GM10266 (cell line): ENCODE results near the gene SPTB.

Experiments
- DNase-seq: peaks from one replicate; pipeline ENCODE4 v3.0.0; 2012; ENCODE audit errors: extremely low spot score
- TF ChIP-seq, protein P1 (sequence below): IDR thresholded peaks from 2 replicates; pipeline ENCODE4 v1.5.1; 2012; ENCODE audit warnings: mild to moderate bottlenecking, low read depth; ENCODE audit not compliant: control insufficient read depth, insufficient read depth; ENCODE audit errors: missing control alignments

Gene SPTB

DNA sequence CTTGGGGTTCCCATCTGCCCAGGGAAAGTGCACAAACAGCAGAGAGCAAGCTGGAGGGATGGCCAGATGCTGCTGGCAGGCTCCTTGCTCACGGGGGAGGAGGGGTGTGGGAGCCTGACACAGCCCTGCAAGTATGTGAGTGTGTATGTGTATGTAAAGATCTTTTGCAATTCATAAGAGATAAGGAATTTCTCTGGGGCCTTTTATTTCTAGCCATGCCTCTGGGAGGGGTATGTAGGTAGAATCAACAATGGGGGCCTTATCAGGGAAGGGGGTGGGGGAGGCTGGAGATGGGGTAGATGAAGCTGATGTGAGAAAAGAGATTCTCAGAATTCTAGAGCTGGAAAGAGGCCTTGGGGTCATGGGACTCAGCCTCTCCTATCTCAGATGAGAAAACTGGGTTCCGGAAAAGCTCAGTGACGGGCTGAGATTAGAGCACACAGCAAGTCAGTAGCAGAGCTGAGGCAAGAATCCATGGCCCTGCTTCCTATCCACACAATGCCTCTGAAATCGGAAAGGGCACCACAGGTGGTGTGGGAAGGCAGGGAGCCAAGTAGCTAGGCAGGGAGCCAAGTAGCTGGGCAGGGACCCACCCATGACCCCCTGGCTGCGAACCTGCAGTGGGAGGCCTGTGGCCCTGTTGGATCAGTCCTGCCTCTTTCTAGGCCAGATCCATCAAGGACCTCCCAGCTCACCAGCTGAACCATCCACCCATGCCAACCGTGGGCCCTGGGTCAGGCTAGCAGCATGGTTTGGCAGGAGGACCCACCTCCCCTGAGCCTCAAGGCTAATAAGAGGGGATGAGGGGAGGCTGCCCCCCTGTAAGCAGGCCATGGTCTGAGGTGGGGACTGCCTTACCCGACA is 120.8 kb downstream of the SPTB start:
- no peak for DNase-seq
- TF ChIP-seq, protein P1, sequence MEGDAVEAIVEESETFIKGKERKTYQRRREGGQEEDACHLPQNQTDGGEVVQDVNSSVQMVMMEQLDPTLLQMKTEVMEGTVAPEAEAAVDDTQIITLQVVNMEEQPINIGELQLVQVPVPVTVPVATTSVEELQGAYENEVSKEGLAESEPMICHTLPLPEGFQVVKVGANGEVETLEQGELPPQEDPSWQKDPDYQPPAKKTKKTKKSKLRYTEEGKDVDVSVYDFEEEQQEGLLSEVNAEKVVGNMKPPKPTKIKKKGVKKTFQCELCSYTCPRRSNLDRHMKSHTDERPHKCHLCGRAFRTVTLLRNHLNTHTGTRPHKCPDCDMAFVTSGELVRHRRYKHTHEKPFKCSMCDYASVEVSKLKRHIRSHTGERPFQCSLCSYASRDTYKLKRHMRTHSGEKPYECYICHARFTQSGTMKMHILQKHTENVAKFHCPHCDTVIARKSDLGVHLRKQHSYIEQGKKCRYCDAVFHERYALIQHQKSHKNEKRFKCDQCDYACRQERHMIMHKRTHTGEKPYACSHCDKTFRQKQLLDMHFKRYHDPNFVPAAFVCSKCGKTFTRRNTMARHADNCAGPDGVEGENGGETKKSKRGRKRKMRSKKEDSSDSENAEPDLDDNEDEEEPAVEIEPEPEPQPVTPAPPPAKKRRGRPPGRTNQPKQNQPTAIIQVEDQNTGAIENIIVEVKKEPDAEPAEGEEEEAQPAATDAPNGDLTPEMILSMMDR = no peak

DNA sequence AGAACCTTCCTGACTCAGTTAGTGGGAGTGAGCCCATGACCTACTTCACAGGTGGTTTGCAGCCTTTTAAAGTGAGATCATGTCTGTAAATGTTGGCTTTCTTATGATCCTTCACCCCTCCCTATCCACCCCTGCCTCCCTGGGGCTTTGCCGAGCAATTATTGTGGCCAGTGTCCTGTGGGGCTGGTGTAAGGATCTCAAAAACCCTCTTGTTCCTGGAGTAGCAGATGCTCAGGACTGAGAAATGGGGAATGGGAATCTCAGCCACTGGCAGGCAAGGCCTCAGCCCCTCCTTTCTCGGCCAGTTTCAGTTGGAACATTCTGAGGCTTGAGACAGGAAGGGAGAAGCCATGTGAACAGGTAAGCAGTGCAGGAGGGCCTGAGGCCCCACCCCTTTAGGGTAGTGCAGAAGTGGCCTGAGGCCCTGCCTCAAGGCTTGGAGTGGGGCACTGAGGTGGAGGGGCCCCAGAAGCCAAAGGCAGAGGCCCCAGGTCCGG is 121.6 kb downstream of the SPTB start:
- TF ChIP-seq, protein P1 = no peak
- no peak for DNase-seq

DNA sequence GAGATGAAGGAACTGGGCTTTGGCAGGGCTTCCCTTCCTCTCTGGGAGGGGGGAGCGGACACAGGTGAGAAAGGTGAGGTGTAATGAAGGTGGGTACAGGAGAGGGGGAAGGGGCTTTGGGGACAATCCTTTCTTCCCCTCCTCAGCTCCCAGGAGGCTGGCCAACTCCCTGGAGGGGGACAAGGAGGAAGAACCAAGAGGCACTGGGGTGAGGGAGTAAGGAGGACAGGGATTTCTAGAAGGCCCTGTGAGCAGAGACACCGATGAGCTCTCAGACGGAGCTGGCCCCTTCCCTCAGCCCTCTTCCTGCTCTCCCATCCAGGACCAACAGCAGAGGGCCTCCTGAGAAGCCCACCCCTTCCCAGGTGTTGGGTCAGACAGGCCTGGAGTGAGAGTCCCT is 122.1 kb downstream of the SPTB start:
- no peak for DNase-seq
- TF ChIP-seq, protein P1 = no peak

DNA sequence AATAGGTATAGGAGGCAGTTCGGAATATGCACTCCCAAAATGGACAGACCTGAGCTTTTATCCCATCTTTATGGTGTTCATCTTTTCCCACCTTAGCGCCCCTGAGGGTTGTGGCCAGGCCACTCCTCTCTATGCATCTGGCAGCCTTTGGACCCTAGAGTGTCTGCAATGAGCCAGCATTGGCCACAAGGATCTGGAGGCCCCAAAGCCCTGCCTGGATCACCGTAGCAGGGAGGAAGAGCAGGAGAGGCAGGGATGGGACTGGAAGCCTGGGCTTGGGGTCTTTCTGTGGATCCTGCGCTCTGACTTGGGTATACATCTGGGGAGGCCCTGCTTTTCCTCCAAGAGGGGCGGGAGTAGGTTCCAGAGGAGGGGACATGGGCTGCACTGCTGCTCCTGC is 123.0 kb downstream of the SPTB start:
- TF ChIP-seq, protein P1 = no peak
- no peak for DNase-seq

DNA sequence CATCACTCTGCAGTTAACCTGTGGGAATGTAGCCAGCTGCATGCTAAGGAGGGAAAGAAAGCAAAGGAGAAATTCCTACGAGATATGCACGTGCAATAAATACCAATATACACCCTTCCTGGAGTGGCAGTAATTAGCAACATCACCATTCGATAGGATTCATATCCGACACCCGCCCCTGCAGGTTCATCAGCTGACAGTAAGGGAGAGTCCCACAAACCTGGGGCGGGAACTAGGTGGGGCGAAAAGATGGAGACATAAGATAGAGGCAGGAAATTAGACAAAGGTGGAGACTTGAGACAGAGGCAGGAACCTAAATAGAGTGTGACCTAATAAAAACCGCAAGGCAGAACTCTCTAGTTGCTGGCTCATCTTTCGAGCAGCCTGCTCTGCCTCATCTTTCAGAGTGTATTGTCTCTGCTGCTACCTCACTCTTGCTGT is 123.9 kb downstream of the SPTB start:
- TF ChIP-seq, protein P1 = no peak
- no peak for DNase-seq

DNA sequence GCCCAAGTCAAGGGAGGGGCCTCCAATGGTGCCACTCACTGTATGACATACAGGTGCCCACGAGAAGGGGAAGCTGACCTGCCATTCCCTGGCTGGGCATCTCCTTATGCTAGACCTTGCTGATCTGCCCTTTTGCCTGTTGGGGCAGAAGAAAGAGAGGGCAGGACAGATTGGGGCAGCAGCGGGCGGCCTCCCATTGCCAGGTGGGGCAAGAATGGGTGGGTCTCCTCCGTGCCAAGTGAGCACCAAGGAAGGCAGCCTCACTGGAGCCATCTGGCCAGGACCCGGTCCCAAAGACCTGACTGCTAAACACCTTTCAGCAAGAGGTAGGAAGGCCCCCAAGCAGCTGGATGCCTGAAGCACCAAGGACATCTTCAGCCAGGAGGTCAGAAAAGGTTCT is 125.0 kb downstream of the SPTB start:
- DNase-seq = no peak
- TF ChIP-seq, protein P1 = no peak

DNA sequence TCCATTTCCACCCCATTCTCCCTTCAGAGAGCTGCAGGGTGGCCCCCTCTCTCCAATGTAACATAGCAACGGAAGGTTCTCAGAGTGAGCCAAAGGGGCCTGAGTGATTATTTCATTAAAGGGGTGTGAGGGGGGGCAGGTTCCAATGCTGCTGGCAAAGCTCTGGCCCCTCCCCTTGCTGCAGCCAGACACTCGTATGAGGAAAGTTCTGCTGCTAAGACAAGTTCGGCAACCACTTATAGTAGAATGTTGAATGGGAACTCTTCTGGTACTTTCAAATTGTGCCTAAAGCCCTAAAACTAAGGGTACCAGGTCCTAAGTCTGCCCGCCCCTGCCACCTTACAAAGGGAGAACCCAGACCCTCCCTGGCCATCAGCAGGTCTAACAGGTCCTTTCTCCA is 125.7 kb downstream of the SPTB start:
- TF ChIP-seq, protein P1 = no peak
- no peak for DNase-seq
